HEK293 (cell line): ENCODE measurements around the gene CPNE9.

ENCODE experiments used
- CTCF ChIA-PET: fragments of 350-600 bp; formaldehyde crosslinking; extraction: SDS; loops from one replicate; lab custom pipeline; 2021; ENCODE audit warnings: antibody characterized with exemption; lab: Yijun Ruan, JAX
- POLR2A ChIA-PET: fragments of 300-600 bp; formaldehyde crosslinking; extraction: SDS; loops from one replicate; lab custom pipeline; 2020; ENCODE audit warnings: antibody characterized with exemption, inconsistent platforms; lab: Yijun Ruan, JAX
- H3K27ac ChIP-seq: fragments of 200-500 bp; sonication (Bioruptor generic); 2 replicates; pipeline ENCODE4 v1.5.1; 2014; ENCODE audit warnings: low read depth, low read length, control low read depth, inconsistent platforms; ENCODE audit errors: extremely low read depth
- H3K36me3 ChIP-seq, 2 experiments: fragments of 200-500 bp in 1 of 2; sonication (Bioruptor generic) in 1 of 2; 1 replicate in 1 of 2; 2 replicates in 1 of 2; pipeline ENCODE4 v1.5.1; 2014 to 2017; ENCODE audit warnings: inconsistent platforms in 2 of 2, low read length in 2 of 2; ENCODE audit not compliant: control insufficient read depth in 2 of 2, insufficient read depth in 1 of 2
- H3K4me1 ChIP-seq: fragments of 200-500 bp; sonication (Bioruptor generic); 2 replicates; pipeline ENCODE4 v1.5.1; 2014; ENCODE audit warnings: mild to moderate bottlenecking, low read length, inconsistent platforms; ENCODE audit not compliant: control insufficient read depth, insufficient read depth
- H3K4me3 ChIP-seq: 2 replicates; pipeline ENCODE4 v1.5.1; 2011; ENCODE audit warnings: low read depth, mild to moderate bottlenecking, control low read depth, low read length, moderate library complexity
- H3K9me3 ChIP-seq: fragments of 200-500 bp; sonication (Bioruptor generic); 2 replicates; pipeline ENCODE4 v1.5.1; 2014; ENCODE audit warnings: low read depth, low read length, inconsistent platforms; ENCODE audit not compliant: control insufficient read depth, insufficient read depth
- HOXA7 ChIP-seq: sonication (generic); formaldehyde crosslinking; IDR thresholded peaks from 2 replicates; pipeline ENCODE4 v1.8.1; 2022; ENCODE audit warnings: missing genetic modification reagents, borderline replicate concordance
- KLF7 ChIP-seq: fragments of 450-650 bp; formaldehyde crosslinking; IDR thresholded peaks from 2 replicates; pipeline ENCODE4 v1.5.1; 2016; ENCODE audit warnings: missing biosample characterization, missing genetic modification characterization, borderline replicate concordance
- SCRT2 ChIP-seq: fragments of 450-650 bp; formaldehyde crosslinking; IDR thresholded peaks from 2 replicates; pipeline ENCODE4 v1.5.1; 2016; ENCODE audit warnings: missing biosample characterization, missing genetic modification characterization
- ZNF404 ChIP-seq: fragments of 450-650 bp; formaldehyde crosslinking; IDR thresholded peaks from 2 replicates; pipeline ENCODE4 v1.5.1; 2017; ENCODE audit warnings: missing biosample characterization, missing genetic modification characterization
- ZNF560 ChIP-seq: fragments of 450-650 bp; formaldehyde crosslinking; IDR thresholded peaks from 2 replicates; pipeline ENCODE4 v1.5.1; 2017; ENCODE audit warnings: missing biosample characterization, missing genetic modification characterization, borderline replicate concordance
- ZNF596 ChIP-seq: fragments of 450-650 bp; IDR thresholded peaks from 2 replicates; pipeline ENCODE4 v1.5.0; 2018; ENCODE audit warnings: missing biosample characterization, mild to moderate bottlenecking, missing genetic modification characterization, moderate library complexity
- ZNF623 ChIP-seq: fragments of 450-650 bp; formaldehyde crosslinking; IDR thresholded peaks from 2 replicates; pipeline ENCODE4 v1.5.1; 2016; ENCODE audit warnings: missing biosample characterization, missing genetic modification characterization
- ZNF645 ChIP-seq: fragments of 450-650 bp; formaldehyde crosslinking; IDR thresholded peaks from 2 replicates; pipeline ENCODE4; 2016; ENCODE audit warnings: missing biosample characterization, missing genetic modification characterization
- ZNF664 ChIP-seq: fragments of 450-650 bp; formaldehyde crosslinking; IDR thresholded peaks from 2 replicates; pipeline ENCODE4 v1.5.1; 2016; ENCODE audit warnings: missing biosample characterization, missing genetic modification characterization
- ZNF701 ChIP-seq: fragments of 450-650 bp; formaldehyde crosslinking; IDR thresholded peaks from 2 replicates; pipeline ENCODE4 v1.5.1; 2016; ENCODE audit warnings: missing biosample characterization, missing genetic modification characterization
- ZNF837 ChIP-seq: fragments of 450-650 bp; formaldehyde crosslinking; IDR thresholded peaks from 2 replicates; pipeline ENCODE4 v1.5.1; 2016; ENCODE audit warnings: missing biosample characterization, missing genetic modification characterization
- ZSCAN30 ChIP-seq: fragments of 450-650 bp; IDR thresholded peaks from 2 replicates; pipeline ENCODE4 v1.5.1; 2018; ENCODE audit warnings: missing biosample characterization, mild to moderate bottlenecking, missing genetic modification characterization, moderate library complexity
- ZXDB ChIP-seq: fragments of 450-650 bp; formaldehyde crosslinking; IDR thresholded peaks from 2 replicates; pipeline ENCODE4 v1.5.1; 2016; ENCODE audit warnings: missing biosample characterization, missing genetic modification characterization
- TF ChIP-seq, protein P1 (sequence below): fragments of 450-650 bp; formaldehyde crosslinking; conservative IDR thresholded peaks from 2 replicates; pipeline ENCODE4 v1.5.1; 2016; ENCODE audit warnings: low read depth, missing biosample characterization, missing genetic modification characterization
- TF ChIP-seq, protein P2 (sequence below): fragments of 450-650 bp; formaldehyde crosslinking; IDR thresholded peaks from 2 replicates; pipeline ENCODE4 v1.5.1; 2016; ENCODE audit warnings: missing biosample characterization, missing genetic modification characterization
- TF ChIP-seq, protein P3 (sequence below): fragments of 450-650 bp; formaldehyde crosslinking; IDR thresholded peaks from 2 replicates; pipeline ENCODE4 v1.5.1; 2016; ENCODE audit warnings: missing biosample characterization, missing genetic modification characterization
- TF ChIP-seq, protein P4 (sequence below): fragments of 450-650 bp; formaldehyde crosslinking; IDR thresholded peaks from 2 replicates; pipeline ENCODE4 v1.5.1; 2016; ENCODE audit warnings: missing biosample characterization, missing genetic modification characterization, borderline replicate concordance

CPNE9 gene

GRCh38 chr3:9757427-9757826 is 53.8 kb downstream of the CPNE9 start (continued):
- TF ChIP-seq, protein P1, sequence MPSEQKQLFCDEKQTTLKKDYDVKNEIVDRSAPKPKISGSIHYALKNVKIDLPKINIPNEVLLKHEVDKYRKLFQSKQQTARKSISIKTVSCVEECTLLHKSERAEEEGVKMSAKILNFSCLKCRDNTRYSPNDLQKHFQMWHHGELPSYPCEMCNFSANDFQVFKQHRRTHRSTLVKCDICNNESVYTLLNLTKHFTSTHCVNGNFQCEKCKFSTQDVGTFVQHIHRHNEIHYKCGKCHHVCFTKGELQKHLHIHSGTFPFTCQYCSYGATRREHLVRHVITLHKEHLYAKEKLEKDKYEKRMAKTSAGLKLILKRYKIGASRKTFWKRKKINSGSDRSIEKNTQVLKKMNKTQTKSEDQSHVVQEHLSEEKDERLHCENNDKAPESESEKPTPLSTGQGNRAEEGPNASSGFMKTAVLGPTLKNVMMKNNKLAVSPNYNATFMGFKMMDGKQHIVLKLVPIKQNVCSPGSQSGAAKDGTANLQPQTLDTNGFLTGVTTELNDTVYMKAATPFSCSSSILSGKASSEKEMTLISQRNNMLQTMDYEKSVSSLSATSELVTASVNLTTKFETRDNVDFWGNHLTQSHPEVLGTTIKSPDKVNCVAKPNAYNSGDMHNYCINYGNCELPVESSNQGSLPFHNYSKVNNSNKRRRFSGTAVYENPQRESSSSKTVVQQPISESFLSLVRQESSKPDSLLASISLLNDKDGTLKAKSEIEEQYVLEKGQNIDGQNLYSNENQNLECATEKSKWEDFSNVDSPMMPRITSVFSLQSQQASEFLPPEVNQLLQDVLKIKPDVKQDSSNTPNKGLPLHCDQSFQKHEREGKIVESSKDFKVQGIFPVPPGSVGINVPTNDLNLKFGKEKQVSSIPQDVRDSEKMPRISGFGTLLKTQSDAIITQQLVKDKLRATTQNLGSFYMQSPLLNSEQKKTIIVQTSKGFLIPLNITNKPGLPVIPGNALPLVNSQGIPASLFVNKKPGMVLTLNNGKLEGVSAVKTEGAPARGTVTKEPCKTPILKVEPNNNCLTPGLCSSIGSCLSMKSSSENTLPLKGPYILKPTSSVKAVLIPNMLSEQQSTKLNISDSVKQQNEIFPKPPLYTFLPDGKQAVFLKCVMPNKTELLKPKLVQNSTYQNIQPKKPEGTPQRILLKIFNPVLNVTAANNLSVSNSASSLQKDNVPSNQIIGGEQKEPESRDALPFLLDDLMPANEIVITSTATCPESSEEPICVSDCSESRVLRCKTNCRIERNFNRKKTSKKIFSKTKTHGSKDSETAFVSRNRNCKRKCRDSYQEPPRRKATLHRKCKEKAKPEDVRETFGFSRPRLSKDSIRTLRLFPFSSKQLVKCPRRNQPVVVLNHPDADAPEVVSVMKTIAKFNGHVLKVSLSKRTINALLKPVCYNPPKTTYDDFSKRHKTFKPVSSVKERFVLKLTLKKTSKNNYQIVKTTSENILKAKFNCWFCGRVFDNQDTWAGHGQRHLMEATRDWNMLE, result no peak
- TF ChIP-seq, protein P2, sequence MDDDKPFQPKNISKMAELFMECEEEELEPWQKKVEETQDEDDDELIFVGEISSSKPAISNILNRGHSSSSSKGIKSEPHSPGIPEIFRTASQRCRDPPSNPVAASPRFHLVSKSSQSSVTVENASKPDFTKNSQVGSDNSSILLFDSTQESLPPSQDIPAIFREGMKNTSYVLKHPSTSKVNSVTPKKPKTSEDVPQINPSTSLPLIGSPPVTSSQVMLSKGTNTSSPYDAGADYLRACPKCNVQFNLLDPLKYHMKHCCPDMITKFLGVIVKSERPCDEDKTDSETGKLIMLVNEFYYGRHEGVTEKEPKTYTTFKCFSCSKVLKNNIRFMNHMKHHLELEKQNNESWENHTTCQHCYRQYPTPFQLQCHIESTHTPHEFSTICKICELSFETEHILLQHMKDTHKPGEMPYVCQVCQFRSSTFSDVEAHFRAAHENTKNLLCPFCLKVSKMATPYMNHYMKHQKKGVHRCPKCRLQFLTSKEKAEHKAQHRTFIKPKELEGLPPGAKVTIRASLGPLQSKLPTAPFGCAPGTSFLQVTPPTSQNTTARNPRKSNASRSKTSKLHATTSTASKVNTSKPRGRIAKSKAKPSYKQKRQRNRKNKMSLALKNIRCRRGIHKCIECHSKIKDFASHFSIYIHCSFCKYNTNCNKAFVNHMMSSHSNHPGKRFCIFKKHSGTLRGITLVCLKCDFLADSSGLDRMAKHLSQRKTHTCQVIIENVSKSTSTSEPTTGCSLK (tag by site-specific recombination), result no peak

DNA sequence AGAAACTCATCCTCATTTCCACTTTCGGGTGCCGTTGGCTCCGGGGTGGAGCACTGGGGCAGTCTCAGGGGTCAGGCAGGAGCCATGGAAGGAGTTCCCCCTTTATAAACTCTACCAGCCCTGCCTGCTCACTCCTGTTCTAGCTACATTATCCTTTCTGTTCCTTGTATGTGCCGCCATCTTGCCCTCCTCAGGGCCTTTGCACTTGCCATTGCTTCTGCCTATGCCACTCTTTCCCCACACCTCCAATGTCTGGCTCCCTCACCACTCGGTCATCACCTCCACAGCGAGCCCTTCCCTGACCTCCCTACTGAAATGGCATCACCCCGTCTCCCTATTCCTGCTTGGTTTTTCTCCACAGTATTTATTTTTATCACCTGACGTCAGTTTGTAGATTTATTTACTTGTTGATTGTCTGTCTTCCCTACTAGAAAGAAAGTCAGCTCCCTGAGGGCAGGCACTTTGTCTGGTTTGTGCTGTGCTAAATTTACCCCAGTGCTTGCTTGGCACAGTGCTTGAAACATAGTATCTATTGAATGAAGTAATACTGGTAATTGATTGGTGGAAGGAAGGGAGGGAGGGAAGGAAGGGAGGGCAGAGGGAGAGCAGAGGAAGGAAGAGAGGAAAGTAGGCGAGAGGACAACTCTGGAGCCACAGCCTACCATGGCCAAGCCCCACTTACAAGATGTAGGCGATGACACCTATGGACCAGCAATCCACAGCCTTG is 57.3 kb downstream of the CPNE9 start:
- peak; percentile 31; the same call in 1 of the 2 replicates for TF ChIP-seq SCRT2 (tag by site-specific recombination)
- TF ChIP-seq ZSCAN30 (tag by site-specific recombination), result no peak
- no peak for TF ChIP-seq ZXDB
- TF ChIP-seq ZNF623, result peak; percentile 91
- no peak for TF ChIP-seq KLF7 (tag by site-specific recombination)
- no peak for TF ChIP-seq HOXA7
- no peak for TF ChIP-seq ZNF404
- no peak for TF ChIP-seq ZNF645
- TF ChIP-seq, protein P3, sequence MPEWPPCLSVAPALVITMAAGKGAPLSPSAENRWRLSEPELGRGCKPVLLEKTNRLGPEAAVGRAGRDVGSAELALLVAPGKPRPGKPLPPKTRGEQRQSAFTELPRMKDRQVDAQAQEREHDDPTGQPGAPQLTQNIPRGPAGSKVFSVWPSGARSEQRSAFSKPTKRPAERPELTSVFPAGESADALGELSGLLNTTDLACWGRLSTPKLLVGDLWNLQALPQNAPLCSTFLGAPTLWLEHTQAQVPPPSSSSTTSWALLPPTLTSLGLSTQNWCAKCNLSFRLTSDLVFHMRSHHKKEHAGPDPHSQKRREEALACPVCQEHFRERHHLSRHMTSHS, result no peak
- no peak overlapping the region for H3K4me3 ChIP-seq
- CTCF ChIA-PET, result interaction anchor here (0.8 kb wide), 1 partner anchor 9 kb away, joined by 3 read pairs; the partner anchor contains the start of gene CAMK1
- H3K36me3 ChIP-seq, result peaks cover 16 to 80% of the 10 kb centered on the region in 2 experiments; a peak in 2 of 3 replicates
- H3K9me3 ChIP-seq, result no peaks in the 10 kb centered on the region
- POLR2A ChIA-PET, result interaction anchor here (0.6 to 0.7 kb wide), 2 partner anchors 51 to 52 kb away, joined by 3 to 4 read pairs; no protein-coding TSS in a partner anchor
- no peaks in the 10 kb centered on the region for H3K4me1 ChIP-seq
- H3K27ac ChIP-seq, result no peak overlapping the region

GRCh38 chr3:9761919-9762318 is 58.3 kb downstream of the CPNE9 start:
- Histone ChIP-seq H3K27ac (no peak overlapping the region), H3K4me1 (no peaks in the 10 kb centered on the region), H3K36me3 (peaks cover 16 to 78% of the 10 kb centered on the region in 2 experiments; a peak in 2 of 3 replicates), H3K9me3 (no peaks in the 10 kb centered on the region), H3K4me3 (no peak overlapping the region)
- POLR2A ChIA-PET, result no interaction called here
- CTCF ChIA-PET, result interaction anchor here (1.5 kb wide), 1 partner anchor 259 kb away, joined by 3 read pairs; no protein-coding TSS in a partner anchor
- TF ChIP-seq ZNF596 (tag by site-specific recombination) (no peak), ZNF560 (tag by site-specific recombination) (no peak), ZNF664 (tag by site-specific recombination) (peak; percentile 92), ZNF701 (tag by site-specific recombination) (no peak), ZNF837 (tag by site-specific recombination) (no peak)
- TF ChIP-seq, protein P4, sequence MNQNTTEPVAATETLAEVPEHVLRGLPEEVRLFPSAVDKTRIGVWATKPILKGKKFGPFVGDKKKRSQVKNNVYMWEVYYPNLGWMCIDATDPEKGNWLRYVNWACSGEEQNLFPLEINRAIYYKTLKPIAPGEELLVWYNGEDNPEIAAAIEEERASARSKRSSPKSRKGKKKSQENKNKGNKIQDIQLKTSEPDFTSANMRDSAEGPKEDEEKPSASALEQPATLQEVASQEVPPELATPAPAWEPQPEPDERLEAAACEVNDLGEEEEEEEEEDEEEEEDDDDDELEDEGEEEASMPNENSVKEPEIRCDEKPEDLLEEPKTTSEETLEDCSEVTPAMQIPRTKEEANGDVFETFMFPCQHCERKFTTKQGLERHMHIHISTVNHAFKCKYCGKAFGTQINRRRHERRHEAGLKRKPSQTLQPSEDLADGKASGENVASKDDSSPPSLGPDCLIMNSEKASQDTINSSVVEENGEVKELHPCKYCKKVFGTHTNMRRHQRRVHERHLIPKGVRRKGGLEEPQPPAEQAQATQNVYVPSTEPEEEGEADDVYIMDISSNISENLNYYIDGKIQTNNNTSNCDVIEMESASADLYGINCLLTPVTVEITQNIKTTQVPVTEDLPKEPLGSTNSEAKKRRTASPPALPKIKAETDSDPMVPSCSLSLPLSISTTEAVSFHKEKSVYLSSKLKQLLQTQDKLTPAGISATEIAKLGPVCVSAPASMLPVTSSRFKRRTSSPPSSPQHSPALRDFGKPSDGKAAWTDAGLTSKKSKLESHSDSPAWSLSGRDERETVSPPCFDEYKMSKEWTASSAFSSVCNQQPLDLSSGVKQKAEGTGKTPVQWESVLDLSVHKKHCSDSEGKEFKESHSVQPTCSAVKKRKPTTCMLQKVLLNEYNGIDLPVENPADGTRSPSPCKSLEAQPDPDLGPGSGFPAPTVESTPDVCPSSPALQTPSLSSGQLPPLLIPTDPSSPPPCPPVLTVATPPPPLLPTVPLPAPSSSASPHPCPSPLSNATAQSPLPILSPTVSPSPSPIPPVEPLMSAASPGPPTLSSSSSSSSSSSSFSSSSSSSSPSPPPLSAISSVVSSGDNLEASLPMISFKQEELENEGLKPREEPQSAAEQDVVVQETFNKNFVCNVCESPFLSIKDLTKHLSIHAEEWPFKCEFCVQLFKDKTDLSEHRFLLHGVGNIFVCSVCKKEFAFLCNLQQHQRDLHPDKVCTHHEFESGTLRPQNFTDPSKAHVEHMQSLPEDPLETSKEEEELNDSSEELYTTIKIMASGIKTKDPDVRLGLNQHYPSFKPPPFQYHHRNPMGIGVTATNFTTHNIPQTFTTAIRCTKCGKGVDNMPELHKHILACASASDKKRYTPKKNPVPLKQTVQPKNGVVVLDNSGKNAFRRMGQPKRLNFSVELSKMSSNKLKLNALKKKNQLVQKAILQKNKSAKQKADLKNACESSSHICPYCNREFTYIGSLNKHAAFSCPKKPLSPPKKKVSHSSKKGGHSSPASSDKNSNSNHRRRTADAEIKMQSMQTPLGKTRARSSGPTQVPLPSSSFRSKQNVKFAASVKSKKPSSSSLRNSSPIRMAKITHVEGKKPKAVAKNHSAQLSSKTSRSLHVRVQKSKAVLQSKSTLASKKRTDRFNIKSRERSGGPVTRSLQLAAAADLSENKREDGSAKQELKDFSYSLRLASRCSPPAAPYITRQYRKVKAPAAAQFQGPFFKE (tag by site-specific recombination), result no peak
